Gastrocnemius medialis (tissue), 4 donors: Measurements from ENCODE around the gene CCDC85B. TPM values are rescaled to one million over a fixed set of nuclear protein-coding genes. Genes with fewer than 3 reads are reported as not detected.

Experiments used
- ATAC-seq, 2 donors: fragments of 150-250 bp; one replicate each; pipeline ENCODE4 v1.9.1; 2016
- DNase-seq, 2 donors: peaks; one replicate each; pipeline ENCODE4 v3.0.0-alpha.2; 2019
- H3K27ac ChIP-seq, 4 donors: fragments of 200-600 bp; sonication (generic); 1 replicate in 1 of 4; 2 replicates in 3 of 4; pipeline ENCODE4 v1.5.1; 2016 to 2018; ENCODE audit warnings: mild to moderate bottlenecking in 2 of 4, moderate library complexity in 1 of 4
- H3K27me3 ChIP-seq, 3 donors: fragments of 200-600 bp; sonication (generic) in 2 of 3; 1 replicate in 1 of 3; 2 replicates in 2 of 3; pipeline versions ENCODE4 v1.5.1 to v1.6.0; 2016 to 2019; ENCODE audit warnings: mild to moderate bottlenecking in 1 of 3, moderate library complexity in 1 of 3
- H3K36me3 ChIP-seq, 2 donors: fragments of 200-600 bp; sonication (generic) in 1 of 2; one replicate each; pipeline ENCODE4 v1.5.1; 2017 to 2018
- H3K4me1 ChIP-seq, 2 donors: fragments of 200-600 bp; sonication (generic) in 1 of 2; one replicate each; pipeline ENCODE4 v1.5.1; 2016 to 2017; ENCODE audit warnings: mild to moderate bottlenecking in 2 of 2
- H3K4me3 ChIP-seq, 4 donors: fragments of 200-600 bp; sonication (generic) in 3 of 4; 1 replicate in 1 of 4; 2 replicates in 3 of 4; pipeline ENCODE4 v1.5.1; 2016 to 2019; ENCODE audit warnings: mild to moderate bottlenecking in 2 of 4
- H3K9me3 ChIP-seq, 3 donors: fragments of 200-600 bp; sonication (generic) in 2 of 3; 1 replicate in 1 of 3; 2 replicates in 2 of 3; pipeline ENCODE4 v1.5.1; 2016 to 2019
- CTCF ChIP-seq, 5 experiments: fragments of 450-650 bp in 3 of 5; fragments of 200-600 bp in 2 of 5; sonication (generic) in 2 of 5; IDR thresholded peaks in 4 of 5; conservative IDR thresholded peaks in 1 of 5; 1 replicate in 4 of 5; 2 replicates in 1 of 5; pipeline ENCODE4 v1.5.1; 2016 to 2019; ENCODE audit warnings: antibody characterized with exemption in 5 of 5, mild to moderate bottlenecking in 3 of 5, moderate library complexity in 3 of 5
- POLR2A ChIP-seq, 2 donors: fragments of 450-650 bp; IDR thresholded peaks; one replicate each; pipeline ENCODE4 v1.6.1; 2017; ENCODE audit warnings: antibody characterized with exemption in 2 of 2, mild to moderate bottlenecking in 2 of 2, moderate library complexity in 2 of 2
- in situ Hi-C, 4 donors: fragments of 200-750 bp; cut with MboI; loops; one replicate each; pipeline versions ENCODE4 v1.15.0 to v1.8.0; 2017; ENCODE audit warnings: low sequenced_read_pairs in 4 of 4
- intact Hi-C: fragments of 100-400 bp; cut with DNase I; formaldehyde crosslinking; loops from one replicate; pipeline ENCODE4 v1.15.1; 2023; ENCODE audit warnings: low total_unique reads
- total RNA-seq, 4 donors: library from RNA; depleted of rRNA; stranded (reverse); fragments of >200 nt; gene quantifications; one replicate each; pipeline versions ENCODE4 v1.1.0 to v1.2.3, GENCODE V29; 2016

CCDC85B gene
- total RNA-seq, 4 donors from 2014 or later: 25.4 to 81.3 (median 42.4) TPM

- in situ Hi-C loops: no loop called here
- ATAC-seq: no peak
- Histone ChIP-seq H3K4me3 (no peak overlapping the region), H3K4me1 (peaks cover 22 to 23% of the 10 kb centered on the region in 2 donors), H3K9me3 (no peaks in the 10 kb centered on the region), H3K27ac (peak overlapping the region in 2 of 4 donors; percentile 11 to 96), H3K27me3 (no peaks in the 10 kb centered on the region), H3K36me3 (peaks cover 0 to 55% of the 10 kb centered on the region in 2 donors)
- TF ChIP-seq POLR2A (IDR thresholded peaks at IDR 0.05) (no peak), CTCF (IDR thresholded peaks at IDR 0.05 in 4 of 5, conservative IDR thresholded peaks at IDR 0.05 in 1 of 5) (no peak)
- intact Hi-C loops: no loop called here
- DNase-seq: peak in 1 of 2 donors; percentile 13
Measured at GRCh38 chr11:65862191-65862735, 28.2 kb upstream of the CCDC85B start.

GRCh38 chr11:65862941-65863888 is 27.3 kb upstream of the CCDC85B start:
- in situ Hi-C loops: no loop called here
- no peaks in the 10 kb centered on the region for H3K9me3 ChIP-seq
- intact Hi-C loops: no loop called here
- H3K27me3 ChIP-seq: no peaks in the 10 kb centered on the region
- H3K27ac ChIP-seq: no peak overlapping the region
- no peak for TF ChIP-seq POLR2A (IDR thresholded peaks at IDR 0.05)
- no peak for TF ChIP-seq CTCF (IDR thresholded peaks at IDR 0.05 in 4 of 5, conservative IDR thresholded peaks at IDR 0.05 in 1 of 5)
- no peak overlapping the region for H3K4me3 ChIP-seq
- no peak for ATAC-seq
- peaks cover 22 to 23% of the 10 kb centered on the region in 2 donors for H3K4me1 ChIP-seq
- DNase-seq: peak in 1 of 2 donors; percentile 14
- peaks cover 0 to 55% of the 10 kb centered on the region in 2 donors for H3K36me3 ChIP-seq

- no peak for DNase-seq
Measured at GRCh38 chr11:65863889-65864705, 26.4 kb upstream of the CCDC85B start.

More at GRCh38 chr11:65863889-65864705, 26.4 kb upstream of the CCDC85B start:
- Histone ChIP-seq H3K36me3 (peaks cover 0 to 55% of the 10 kb centered on the region in 2 donors), H3K4me1 (peaks cover 15 to 16% of the 10 kb centered on the region in 2 donors), H3K27ac (no peak overlapping the region), H3K27me3 (no peaks in the 10 kb centered on the region), H3K4me3 (no peak overlapping the region), H3K9me3 (no peaks in the 10 kb centered on the region)
- no peak for ATAC-seq
- in situ Hi-C loops: no loop called here
- intact Hi-C loops: no loop called here
- TF ChIP-seq CTCF (IDR thresholded peaks at IDR 0.05 in 4 of 5, conservative IDR thresholded peaks at IDR 0.05 in 1 of 5): no peak
- TF ChIP-seq POLR2A (IDR thresholded peaks at IDR 0.05): no peak
